Esophagus squamous epithelium (tissue), 5 donors: ENCODE results near the gene CFAP157. TPM values are rescaled to one million over a fixed set of nuclear protein-coding genes. Genes with fewer than 3 reads are reported as not detected.
A peak's percentile ranks its signal among the peaks of the same experiment; 100 is the strongest.

Experiments used
- DNase-seq: peaks from one replicate; lab custom pipeline; 2025; lab: John Stamatoyannopoulos, UW
- H3K27ac ChIP-seq, 4 donors: fragments of 200-600 bp; sonication (generic); one replicate each; pipeline ENCODE4 v1.5.1; 2016 to 2019; ENCODE audit warnings: mild to moderate bottlenecking in 1 of 4
- H3K27me3 ChIP-seq, 4 donors: fragments of 200-600 bp; sonication (generic); 1 replicate in 3 of 4; 2 replicates in 1 of 4; pipeline versions ENCODE4 v1.5.1 to v1.6.0; 2017 to 2021; ENCODE audit warnings: antibody characterized with exemption in 1 of 4
- H3K36me3 ChIP-seq, 3 donors: fragments of 200-600 bp; sonication (generic); one replicate each; pipeline ENCODE4 v1.5.1; 2016 to 2019
- H3K4me1 ChIP-seq, 3 donors: fragments of 200-600 bp; sonication (generic); one replicate each; pipeline ENCODE4 v1.5.1; 2017 to 2019
- H3K4me3 ChIP-seq, 4 donors: fragments of 200-600 bp; sonication (generic); 1 replicate in 3 of 4; 2 replicates in 1 of 4; pipeline ENCODE4 v1.5.1; 2016 to 2019; ENCODE audit warnings: mild to moderate bottlenecking in 2 of 4, moderate library complexity in 1 of 4
- H3K9me3 ChIP-seq, 3 donors: fragments of 200-600 bp; sonication (generic); one replicate each; pipeline ENCODE4 v1.5.1; 2016 to 2019
- CTCF ChIP-seq, 6 experiments: fragments of 450-650 bp in 4 of 6; fragments of 200-600 bp in 2 of 6; sonication (generic) in 2 of 6; IDR thresholded peaks; one replicate each; pipeline ENCODE4 v1.5.1; 2016 to 2019; ENCODE audit warnings: antibody characterized with exemption in 6 of 6, mild to moderate bottlenecking in 4 of 6, moderate library complexity in 4 of 6
- POLR2A ChIP-seq, 4 donors: fragments of 450-650 bp; IDR thresholded peaks; one replicate each; pipeline ENCODE4 v1.6.1; 2017; ENCODE audit warnings: antibody characterized with exemption in 4 of 4, mild to moderate bottlenecking in 4 of 4, moderate library complexity in 3 of 4
- WGBS, 2 donors: methylation state at CpG; one replicate each; pipeline ENCODE4 v1.1.5; 2018; 5-methylcytosine and 5-hydroxymethylcytosine counted together
- intact Hi-C: fragments of 100-400 bp; cut with DNase I; formaldehyde crosslinking; loops from one replicate; pipeline ENCODE4 v1.15.0; 2022
- total RNA-seq, 4 donors: library from RNA; depleted of rRNA; stranded (reverse); fragments of >200 nt; gene quantifications; one replicate each; pipeline ENCODE4 v1.1.0, GENCODE V29; 2016
- donor health status: DM: yes; HTN: yes; CAD: no.

The CFAP157 gene
- total RNA-seq, 4 donors from 2014 or later = 0.19 TPM; not detected in 3

DNA sequence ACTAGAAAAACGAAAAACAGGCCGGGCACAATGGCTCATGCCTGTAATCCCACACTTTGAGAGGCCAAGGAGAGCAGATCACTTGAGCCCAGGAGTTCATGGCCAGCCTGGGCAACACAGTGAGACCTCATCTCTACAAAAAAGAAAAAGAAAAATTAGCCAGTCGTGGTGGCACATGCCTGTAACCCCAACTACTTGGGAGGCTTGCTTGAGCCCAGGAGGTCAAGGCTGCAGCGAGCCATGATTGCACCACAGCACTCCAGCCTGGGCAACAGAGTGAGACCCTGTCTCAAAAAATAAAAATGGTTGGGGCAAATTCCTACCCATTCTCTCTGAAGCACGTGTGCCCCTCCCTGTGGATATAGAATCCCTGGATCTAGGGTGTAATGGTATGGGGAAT lies 8.4 kb upstream of the CFAP157 start:
- Histone ChIP-seq H3K4me1 (peaks cover 0 to 21% (median 9%) of the 10 kb centered on the region in 3 donors), H3K36me3 (no peaks in the 10 kb centered on the region), H3K9me3 (no peaks in the 10 kb centered on the region), H3K27ac (peak overlapping the region in 2 of 4 donors; percentile 75 to 86), H3K27me3 (no peaks in the 10 kb centered on the region), H3K4me3 (no peak overlapping the region)
- intact Hi-C loops = no loop called here
- TF ChIP-seq POLR2A (IDR thresholded peaks at IDR 0.05) = no peak
- TF ChIP-seq CTCF (IDR thresholded peaks at IDR 0.05) = no peak
- 92 to 95% methylated on average over 5 of the region's 5 CpGs for WGBS, 2 donors
- DNase-seq = no peak

GRCh38 chr9:127698985-127699670 lies 7.7 kb upstream of the CFAP157 start:
- 21 to 23% methylated on average over 8 to 9 of the region's 41 CpGs for WGBS, 2 donors
- no peaks in the 10 kb centered on the region for H3K36me3 ChIP-seq
- peak overlapping the region in 3 of 4 donors; percentile 25 to 57 (median 39) for H3K4me3 ChIP-seq
- intact Hi-C loops = no loop called here
- no peaks in the 10 kb centered on the region for H3K9me3 ChIP-seq
- no peaks in the 10 kb centered on the region for H3K27me3 ChIP-seq
- TF ChIP-seq POLR2A (IDR thresholded peaks at IDR 0.05) = peak in 3 of 4 donors; percentile 17 to 53 (median 41)
- peak in 3 of 6 experiments; percentile 26 to 41 (median 32) for TF ChIP-seq CTCF (IDR thresholded peaks at IDR 0.05)
- H3K27ac ChIP-seq = peak overlapping the region; percentile 75 to 89 (median 84)
- H3K4me1 ChIP-seq = peaks cover 0 to 21% (median 9%) of the 10 kb centered on the region in 3 donors
- peak; percentile 84 for DNase-seq

DNA sequence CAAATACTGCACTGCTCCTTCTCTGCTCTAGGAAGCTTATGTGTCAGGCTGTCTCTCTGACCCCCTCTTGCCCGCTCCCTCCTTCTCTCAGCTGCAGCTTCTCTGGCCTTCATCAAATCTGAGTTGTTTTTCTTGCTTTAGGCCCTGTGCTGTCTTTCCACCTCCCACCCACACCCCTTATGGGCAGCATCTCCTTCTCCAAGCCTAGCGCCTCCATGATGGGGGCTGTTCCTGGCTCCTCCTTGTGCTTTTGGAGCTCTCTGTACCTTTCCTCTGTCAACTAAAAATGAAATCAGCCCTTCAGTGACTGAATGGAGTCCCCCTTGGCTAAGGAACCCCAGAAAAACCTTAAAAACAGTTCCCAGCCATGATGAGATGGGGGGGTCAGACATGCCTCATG lies 6.6 kb upstream of the CFAP157 start:
- intact Hi-C loops = no loop called here
- H3K27ac ChIP-seq = peak overlapping the region in 2 of 4 donors; percentile 75 to 86
- TF ChIP-seq POLR2A (IDR thresholded peaks at IDR 0.05) (no peak), CTCF (IDR thresholded peaks at IDR 0.05) (no peak)

GRCh38 chr9:127700594-127701255 lies 6.1 kb upstream of the CFAP157 start:
- H3K27ac ChIP-seq = no peak overlapping the region

More for the DNA sequence above, 6.6 kb upstream of the CFAP157 start:
- no peaks in the 10 kb centered on the region for H3K9me3 ChIP-seq
- H3K4me1 ChIP-seq = peaks cover 0 to 21% (median 9%) of the 10 kb centered on the region in 3 donors
- H3K4me3 ChIP-seq = no peak overlapping the region
- WGBS, 2 donors = 93 to 100% methylated on average over 2 of the region's 2 CpGs
- no peaks in the 10 kb centered on the region for H3K36me3 ChIP-seq
- no peaks in the 10 kb centered on the region for H3K27me3 ChIP-seq
- no peak for DNase-seq

More at GRCh38 chr9:127700594-127701255, 6.1 kb upstream of the CFAP157 start:
- Histone ChIP-seq H3K36me3 (no peaks in the 10 kb centered on the region), H3K4me3 (no peak overlapping the region), H3K9me3 (no peaks in the 10 kb centered on the region), H3K4me1 (peaks cover 0 to 21% (median 9%) of the 10 kb centered on the region in 3 donors), H3K27me3 (no peaks in the 10 kb centered on the region)
- intact Hi-C loops = no loop called here
- no peak for TF ChIP-seq POLR2A (IDR thresholded peaks at IDR 0.05)
- no peak for TF ChIP-seq CTCF (IDR thresholded peaks at IDR 0.05)
- no peak for DNase-seq
- 80 to 81% methylated on average over 5 of the region's 5 CpGs for WGBS, 2 donors
